Thoracic aorta (tissue), 2 donors: ENCODE results near the gene OR51M1. TPM values are rescaled to one million over a fixed set of nuclear protein-coding genes. Genes with fewer than 3 reads are reported as not detected.
"Not testable (repeated sequence)": the region's sequence is repeated elsewhere in the genome, so short reads cannot be mapped to it uniquely, and the experiment has no call there.

Experiments
- ATAC-seq: fragments of 150-250 bp; one replicate; pipeline ENCODE4 v1.8.0; 2017; ENCODE audit warnings: low read depth; ENCODE audit not compliant: insufficient number of reproducible peaks, low FRiP score
- DNase-seq: peaks from one replicate; pipeline ENCODE4 v3.0.0-alpha.2; 2020; ENCODE audit warnings: low spot score
- H3K27ac ChIP-seq, 2 donors: fragments of 200-600 bp; sonication (generic); 1 replicate in 1 of 2; 2 replicates in 1 of 2; pipeline ENCODE4 v1.5.1; 2016; ENCODE audit warnings: mild to moderate bottlenecking in 2 of 2, moderate library complexity in 2 of 2
- H3K27me3 ChIP-seq: fragments of 200-600 bp; sonication (generic); replicated peaks from 2 replicates; pipeline ENCODE4 v1.6.0; 2016; ENCODE audit warnings: mild to moderate bottlenecking; ENCODE audit not compliant: insufficient read depth
- H3K36me3 ChIP-seq: fragments of 200-600 bp; sonication (generic); one replicate; pipeline ENCODE4 v1.5.1; 2016
- H3K4me1 ChIP-seq, 2 donors: fragments of 200-600 bp; sonication (generic); 1 replicate in 1 of 2; 2 replicates in 1 of 2; pipeline versions ENCODE4 v1.5.1 to v1.6.0; 2016; ENCODE audit warnings: low read depth in 2 of 2, mild to moderate bottlenecking in 1 of 2; ENCODE audit not compliant: control insufficient read depth in 1 of 2
- H3K4me3 ChIP-seq: fragments of 200-600 bp; sonication (generic); 2 replicates; pipeline ENCODE4 v1.5.1; 2016; ENCODE audit warnings: mild to moderate bottlenecking
- H3K9me3 ChIP-seq: fragments of 200-600 bp; sonication (generic); 2 replicates; pipeline ENCODE4 v1.5.1; 2016
- CTCF ChIP-seq: fragments of 200-600 bp; sonication (generic); IDR thresholded peaks from one replicate; pipeline ENCODE4 v1.5.1; 2019; ENCODE audit warnings: antibody characterized with exemption
- total RNA-seq, 2 donors: library from RNA; depleted of rRNA; stranded (reverse); fragments of >200 nt; gene quantifications; one replicate each; pipeline versions ENCODE4 v1.1.0 to v1.2.3, GENCODE V29; 2016

The OR51M1 gene
- total RNA-seq, 2 donors from 2014 or later, result not detected

- no peak for ATAC-seq
- H3K4me3 ChIP-seq, result no peak overlapping the region
- TF ChIP-seq CTCF, result no peak
- DNase-seq, result no peak
- H3K9me3 ChIP-seq, result no peaks in the 10 kb centered on the region
- peaks cover 0 to 3% of the 10 kb centered on the region in 2 donors for H3K4me1 ChIP-seq
- H3K27ac ChIP-seq, result no peak overlapping the region
- H3K27me3 ChIP-seq, result no peaks in the 10 kb centered on the region
- H3K36me3 ChIP-seq, result no peaks in the 10 kb centered on the region
These were observed 21.5 kb upstream of the OR51M1 start for GRCh38 chr11:5362017-5362625.

DNA sequence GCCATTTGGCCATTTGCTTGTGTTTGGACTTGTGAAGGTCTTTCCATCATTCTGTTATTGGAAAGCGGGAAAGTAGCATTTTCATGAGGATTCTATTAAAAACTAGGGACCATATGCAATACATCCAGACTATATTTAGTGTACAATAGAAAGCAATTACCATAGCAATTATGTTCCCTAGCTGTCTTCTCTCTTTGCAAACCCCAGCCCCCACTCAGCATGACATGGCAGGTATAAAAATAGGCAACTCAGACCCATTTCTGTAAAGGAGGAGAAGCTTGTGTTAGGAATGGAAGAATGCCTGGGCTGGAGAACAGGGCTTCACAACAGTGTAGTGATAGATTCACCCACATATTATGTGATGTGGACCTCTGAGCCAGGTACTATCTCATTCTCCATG is 19.9 kb upstream of the OR51M1 start:
- TF ChIP-seq CTCF, result no peak
- Histone ChIP-seq H3K4me1 (peaks cover 6 to 17% of the 10 kb centered on the region in 2 donors), H3K9me3 (no peaks in the 10 kb centered on the region), H3K36me3 (no peaks in the 10 kb centered on the region), H3K27me3 (no peaks in the 10 kb centered on the region), H3K27ac (no peak overlapping the region), H3K4me3 (no peak overlapping the region)
- ATAC-seq (no peak), DNase-seq (no peak)

DNA sequence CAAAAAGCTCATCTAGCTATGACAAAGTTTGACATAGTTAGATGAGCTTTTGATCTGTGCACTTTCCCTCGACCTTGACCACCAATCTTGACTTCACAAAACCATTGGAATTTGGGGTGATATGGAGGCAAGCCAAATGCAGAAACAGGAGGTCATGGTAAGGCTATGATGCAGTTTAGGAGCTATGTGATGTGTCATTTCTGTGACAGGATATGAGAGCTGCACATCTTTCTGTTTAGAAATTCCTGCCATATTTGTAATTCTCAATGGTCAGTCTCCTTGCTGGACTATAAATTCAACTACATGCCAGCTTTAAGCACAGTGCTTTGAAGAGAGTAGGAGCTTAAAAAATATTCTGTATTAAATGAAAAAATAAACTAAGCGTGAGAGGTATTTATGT is 19.4 kb upstream of the OR51M1 start:
- Histone ChIP-seq H3K27me3 (no peaks in the 10 kb centered on the region), H3K4me3 (no peak overlapping the region), H3K36me3 (no peaks in the 10 kb centered on the region), H3K27ac (no peak overlapping the region), H3K9me3 (no peaks in the 10 kb centered on the region), H3K4me1 (peaks cover 6 to 17% of the 10 kb centered on the region in 2 donors)
- no peak for DNase-seq
- ATAC-seq, result no peak
- no peak for TF ChIP-seq CTCF

DNA sequence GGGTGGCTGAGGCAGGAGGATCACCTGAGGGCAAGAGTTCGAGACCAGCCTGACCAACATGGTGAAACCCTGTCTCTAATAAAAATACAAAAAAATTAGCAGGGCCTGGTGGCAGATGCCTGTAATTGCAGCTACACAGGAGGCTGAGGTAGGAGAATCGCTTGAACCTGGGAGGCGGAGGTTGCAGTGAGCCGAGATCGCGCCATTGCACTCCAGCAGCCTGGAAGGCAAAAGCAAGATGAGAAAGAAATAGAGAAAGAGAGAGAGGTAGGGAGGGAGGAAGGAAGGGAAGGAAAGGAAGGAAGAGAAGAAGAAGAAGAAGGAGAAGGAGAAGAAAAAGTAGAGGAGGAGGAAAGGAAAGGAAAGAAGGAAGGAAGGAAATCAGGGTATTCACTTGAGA is 17.2 kb upstream of the OR51M1 start:
- H3K4me3 ChIP-seq, H3K27me3 ChIP-seq, DNase-seq, H3K9me3 ChIP-seq, H3K27ac ChIP-seq, H3K36me3 ChIP-seq, ATAC-seq: not testable (repeated sequence)
- H3K4me1 ChIP-seq, result peaks cover 6 to 17% of the 10 kb centered on the region in 2 donors

DNA sequence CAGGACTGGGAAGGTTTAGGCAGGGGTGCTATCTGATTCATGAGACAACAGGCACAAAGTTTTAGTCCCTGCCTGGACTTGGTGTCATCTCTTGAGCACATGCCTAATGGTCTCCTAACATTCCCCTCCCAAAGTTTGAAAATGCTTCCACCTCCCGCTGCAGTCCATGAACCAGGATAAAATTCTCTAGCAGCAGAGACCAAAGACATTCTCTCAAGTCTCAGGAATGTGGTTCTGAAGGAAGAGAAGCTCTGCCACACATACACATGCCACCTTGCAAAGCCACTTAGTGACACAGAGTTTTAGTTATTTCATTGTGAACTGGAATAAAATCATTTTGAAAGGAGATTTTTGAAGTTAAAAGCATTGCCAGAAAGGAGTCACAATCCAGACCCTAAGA is 16.8 kb upstream of the OR51M1 start:
- TF ChIP-seq CTCF, result no peak
- no peaks in the 10 kb centered on the region for H3K36me3 ChIP-seq
- peaks cover 6 to 17% of the 10 kb centered on the region in 2 donors for H3K4me1 ChIP-seq
- no peak overlapping the region for H3K27ac ChIP-seq
- H3K9me3 ChIP-seq, result no peaks in the 10 kb centered on the region
- ATAC-seq (no peak), DNase-seq (no peak)
- H3K4me3 ChIP-seq, result no peak overlapping the region
- no peaks in the 10 kb centered on the region for H3K27me3 ChIP-seq
